ENCODE data around the gene GNAZ.

DNA sequence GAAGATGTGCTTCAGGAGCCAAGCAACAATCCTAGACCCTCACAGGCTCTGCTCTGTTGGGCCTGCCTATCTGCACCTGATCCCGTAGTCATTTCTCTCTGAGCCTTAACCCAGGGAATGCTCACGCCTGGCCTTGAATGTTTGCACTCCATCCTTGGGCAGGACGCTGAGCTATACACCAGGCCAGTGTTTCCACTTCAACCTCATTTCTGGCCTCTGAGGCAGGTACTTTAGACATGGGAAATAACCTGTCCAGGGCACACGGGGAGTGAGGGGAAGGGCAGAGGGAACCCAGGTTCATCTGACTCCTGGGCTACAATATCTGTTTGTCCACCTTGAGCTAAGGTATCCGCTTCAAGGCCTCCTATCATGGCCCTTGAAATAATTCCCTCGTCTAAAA lies 61.6 kb downstream of the GNAZ start:
- TF ChIP-seq EZH2 (IDR thresholded peaks at IDR 0.05; ENCODE audit: borderline replicate concordance, insufficient read depth, low read depth, low read length, poor library complexity, severe bottlenecking), result no peak
- TF ChIP-seq, protein P1, sequence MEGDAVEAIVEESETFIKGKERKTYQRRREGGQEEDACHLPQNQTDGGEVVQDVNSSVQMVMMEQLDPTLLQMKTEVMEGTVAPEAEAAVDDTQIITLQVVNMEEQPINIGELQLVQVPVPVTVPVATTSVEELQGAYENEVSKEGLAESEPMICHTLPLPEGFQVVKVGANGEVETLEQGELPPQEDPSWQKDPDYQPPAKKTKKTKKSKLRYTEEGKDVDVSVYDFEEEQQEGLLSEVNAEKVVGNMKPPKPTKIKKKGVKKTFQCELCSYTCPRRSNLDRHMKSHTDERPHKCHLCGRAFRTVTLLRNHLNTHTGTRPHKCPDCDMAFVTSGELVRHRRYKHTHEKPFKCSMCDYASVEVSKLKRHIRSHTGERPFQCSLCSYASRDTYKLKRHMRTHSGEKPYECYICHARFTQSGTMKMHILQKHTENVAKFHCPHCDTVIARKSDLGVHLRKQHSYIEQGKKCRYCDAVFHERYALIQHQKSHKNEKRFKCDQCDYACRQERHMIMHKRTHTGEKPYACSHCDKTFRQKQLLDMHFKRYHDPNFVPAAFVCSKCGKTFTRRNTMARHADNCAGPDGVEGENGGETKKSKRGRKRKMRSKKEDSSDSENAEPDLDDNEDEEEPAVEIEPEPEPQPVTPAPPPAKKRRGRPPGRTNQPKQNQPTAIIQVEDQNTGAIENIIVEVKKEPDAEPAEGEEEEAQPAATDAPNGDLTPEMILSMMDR (IDR thresholded peaks at IDR 0.05), result no peak

Data from B cell (primary cell).